HuH-7.5 (cell line): ENCODE data around the gene TRIM69.
"Not testable (repeated sequence)": the region's sequence is repeated elsewhere in the genome, so short reads cannot be mapped to it uniquely, and the experiment has no call there.

ENCODE experiments used
- DNase-seq: peaks from one replicate; pipeline ENCODE4 v3.0.0; 2011; ENCODE audit warnings: low spot score

Gene TRIM69

GRCh38 chr15:44739222-44739847, 3.0 kb downstream of the TRIM69 start:
- not testable (repeated sequence) for DNase-seq

GRCh38 chr15:44743454-44743853, 7.1 kb downstream of the TRIM69 start:
- not testable (repeated sequence) for DNase-seq

GRCh38 chr15:44753345-44753744, 17.0 kb downstream of the TRIM69 start:
- DNase-seq: no peak

GRCh38 chr15:44763187-44763586, 26.9 kb downstream of the TRIM69 start:
- no peak for DNase-seq

GRCh38 chr15:44763848-44764247, 27.5 kb downstream of the TRIM69 start:
- DNase-seq: no peak

- DNase-seq: no peak
Observed at GRCh38 chr15:44765036-44765435, 28.7 kb downstream of the TRIM69 start.

GRCh38 chr15:44769521-44769920, 33.2 kb downstream of the TRIM69 start:
- DNase-seq: no peak

GRCh38 chr15:44770715-44771114, 34.4 kb downstream of the TRIM69 start:
- not testable (repeated sequence) for DNase-seq

GRCh38 chr15:44775953-44776352, 39.6 kb downstream of the TRIM69 start:
- DNase-seq: no peak

GRCh38 chr15:44779761-44780160, 43.4 kb downstream of the TRIM69 start:
- no peak for DNase-seq

GRCh38 chr15:44780608-44781007, 44.3 kb downstream of the TRIM69 start:
- no peak for DNase-seq

GRCh38 chr15:44781128-44781810, 44.9 kb downstream of the TRIM69 start:
- no peak for DNase-seq

GRCh38 chr15:44782516-44782915, 46.2 kb downstream of the TRIM69 start:
- no peak for DNase-seq

- DNase-seq: not testable (repeated sequence)
Observed at GRCh38 chr15:44784918-44785274, 48.6 kb downstream of the TRIM69 start.

GRCh38 chr15:44788748-44789147, 52.4 kb downstream of the TRIM69 start:
- no peak for DNase-seq

- DNase-seq: no peak
Observed at GRCh38 chr15:44790215-44790614, 53.9 kb downstream of the TRIM69 start.

GRCh38 chr15:44790656-44791055, 54.3 kb downstream of the TRIM69 start:
- no peak for DNase-seq

GRCh38 chr15:44792715-44793114, 56.4 kb downstream of the TRIM69 start:
- no peak for DNase-seq

GRCh38 chr15:44794072-44794471, 57.7 kb downstream of the TRIM69 start:
- DNase-seq: no peak

- no peak for DNase-seq
Observed at GRCh38 chr15:44796508-44796907, 60.2 kb downstream of the TRIM69 start.

GRCh38 chr15:44798826-44799225, 62.5 kb downstream of the TRIM69 start:
- DNase-seq: no peak

- no peak for DNase-seq
Observed at GRCh38 chr15:44801364-44801763, 65.0 kb downstream of the TRIM69 start.

- no peak for DNase-seq
Observed at GRCh38 chr15:44801797-44802196, 65.5 kb downstream of the TRIM69 start.

GRCh38 chr15:44802336-44802735, 66.0 kb downstream of the TRIM69 start:
- no peak for DNase-seq
